H9 (cell line): ENCODE data around the gene OR11H7. TPM values are rescaled to one million over a fixed set of nuclear protein-coding genes. Genes with fewer than 3 reads are reported as not detected.

Source experiments
- DNase-seq: peaks from one replicate; pipeline ENCODE4 v3.0.0-alpha.2; 2017
- H2AFZ ChIP-seq: one replicate; pipeline ENCODE4 v1.6.1; 2013; ENCODE audit warnings: mild to moderate bottlenecking, low read length, control low read depth, moderate library complexity
- H2AK5ac ChIP-seq: 2 replicates; pipeline ENCODE4 v1.6.1; 2013; ENCODE audit warnings: low read length, control low read depth, mixed read lengths; ENCODE audit not compliant: insufficient read length
- H2BK120ac ChIP-seq: one replicate; pipeline ENCODE4 v1.6.1; 2013; ENCODE audit warnings: low read depth, mild to moderate bottlenecking, low read length, control low read depth, inconsistent platforms; ENCODE audit not compliant: poor library complexity, severe bottlenecking
- H2BK12ac ChIP-seq: 2 replicates; pipeline ENCODE4 v1.6.1; 2013; ENCODE audit warnings: low read length, control low read depth, mixed read lengths, low read depth; ENCODE audit not compliant: insufficient read length
- H2BK15ac ChIP-seq: 2 replicates; pipeline ENCODE4 v1.6.1; 2013; ENCODE audit warnings: low read depth, low read length, control low read depth
- H2BK20ac ChIP-seq: one replicate; pipeline ENCODE4 v1.6.1; 2013; ENCODE audit warnings: low read depth, mild to moderate bottlenecking, low read length, control low read depth, inconsistent platforms; ENCODE audit not compliant: poor library complexity, severe bottlenecking
- H2BK5ac ChIP-seq: 2 replicates; pipeline ENCODE4 v1.6.1; 2013; ENCODE audit warnings: low read length, control low read depth, mixed read lengths; ENCODE audit not compliant: insufficient read length
- H3K14ac ChIP-seq: 2 replicates; pipeline ENCODE4 v1.6.1; 2013; ENCODE audit warnings: low read length, control low read depth; ENCODE audit not compliant: insufficient read depth
- H3K18ac ChIP-seq: 2 replicates; pipeline ENCODE4 v1.6.1; 2013; ENCODE audit warnings: low read depth, mild to moderate bottlenecking, mixed read lengths, low read length, control low read depth; ENCODE audit not compliant: insufficient read length
- H3K23ac ChIP-seq: 2 replicates; pipeline ENCODE4 v1.6.1; 2013; ENCODE audit warnings: low read length, control low read depth, mixed read lengths, low read depth; ENCODE audit not compliant: insufficient read length
- H3K23me2 ChIP-seq: 2 replicates; pipeline ENCODE4 v1.6.1; 2013; ENCODE audit warnings: low read depth, mild to moderate bottlenecking, mixed read lengths, low read length, control low read depth; ENCODE audit not compliant: insufficient read length, poor library complexity, severe bottlenecking
- H3K27ac ChIP-seq: 2 replicates; pipeline ENCODE4 v1.5.1; 2013; ENCODE audit warnings: low read length, control low read depth, mixed read lengths, low read depth; ENCODE audit not compliant: insufficient read length
- H3K27me3 ChIP-seq: 2 replicates; pipeline ENCODE4 v1.6.1; 2013; ENCODE audit warnings: low read length, control low read depth, inconsistent platforms; ENCODE audit not compliant: insufficient read depth
- H3K4ac ChIP-seq: 2 replicates; pipeline ENCODE4 v1.6.1; 2013; ENCODE audit warnings: low read depth, mild to moderate bottlenecking, control low read depth, inconsistent platforms, low read length, moderate library complexity
- H3K4me1 ChIP-seq: 2 replicates; pipeline ENCODE4 v1.6.1; 2013; ENCODE audit warnings: low read length, control low read depth, inconsistent platforms; ENCODE audit not compliant: insufficient read depth
- H3K4me2 ChIP-seq: 2 replicates; pipeline ENCODE4 v1.6.1; 2013; ENCODE audit warnings: low read length, control low read depth, mixed read lengths; ENCODE audit not compliant: insufficient read length, insufficient read depth
- H3K56ac ChIP-seq: 2 replicates; pipeline ENCODE4 v1.6.1; 2013; ENCODE audit warnings: low read depth, mild to moderate bottlenecking, mixed read lengths, low read length, control low read depth; ENCODE audit not compliant: insufficient read length
- H3K79me1 ChIP-seq: 2 replicates; pipeline ENCODE4 v1.6.1; 2013; ENCODE audit warnings: low read depth, mild to moderate bottlenecking, moderate library complexity, low read length, control low read depth, inconsistent platforms; ENCODE audit not compliant: insufficient read depth, poor library complexity, severe bottlenecking
- H3K79me2 ChIP-seq: 2 replicates; pipeline ENCODE4 v1.6.1; 2013; ENCODE audit warnings: low read length, control low read depth, inconsistent platforms; ENCODE audit not compliant: insufficient read depth
- H3K9ac ChIP-seq: 2 replicates; pipeline ENCODE4 v1.6.1; 2013; ENCODE audit warnings: low read length, control low read depth, mixed read lengths; ENCODE audit not compliant: insufficient read length; ENCODE audit errors: extremely low read depth
- H3K9me3 ChIP-seq: one replicate; pipeline ENCODE4 v1.6.1; 2013; ENCODE audit warnings: low read depth, low read length, inconsistent platforms; ENCODE audit not compliant: control insufficient read depth
- H3T11ph ChIP-seq: one replicate; pipeline ENCODE4 v1.6.1; 2013; ENCODE audit warnings: mild to moderate bottlenecking, low read length, control low read depth, inconsistent platforms
- H4K20me1 ChIP-seq: one replicate; pipeline ENCODE4 v1.6.1; 2013; ENCODE audit not compliant: control insufficient read depth, insufficient read length, insufficient read depth
- H4K5ac ChIP-seq: 2 replicates; pipeline ENCODE4 v1.6.1; 2013; ENCODE audit warnings: low read depth, mild to moderate bottlenecking, mixed read lengths, low read length, control low read depth; ENCODE audit not compliant: insufficient read length
- H4K8ac ChIP-seq: replicated peaks from 2 replicates; pipeline ENCODE4 v1.6.1; 2013; ENCODE audit warnings: low read length, control low read depth, mixed read lengths, low read depth; ENCODE audit not compliant: insufficient read length
- H4K91ac ChIP-seq: 2 replicates; pipeline ENCODE4 v1.6.1; 2013; ENCODE audit warnings: low read depth, mild to moderate bottlenecking, moderate library complexity, mixed read lengths, low read length, control low read depth; ENCODE audit not compliant: insufficient read length
- H3K27ac Mint-ChIP-seq, 3 experiments: 2 replicates in 2 of 3; 3 replicates in 1 of 3; pipeline ENCODE4 v1.8.0; 2020 to 2021; ENCODE audit warnings: mixed read lengths in 3 of 3, mild to moderate bottlenecking in 1 of 3, moderate library complexity in 1 of 3
- H3K27me3 Mint-ChIP-seq: 2 replicates; pipeline ENCODE4 v1.8.0; 2021; ENCODE audit warnings: low read depth, mild to moderate bottlenecking, moderate library complexity, mixed read lengths
- H3K36me3 Mint-ChIP-seq, 3 experiments: 2 replicates in 2 of 3; 3 replicates in 1 of 3; pipeline ENCODE4 v1.8.0; 2020 to 2021; ENCODE audit warnings: low read depth in 3 of 3, mixed read lengths in 3 of 3; ENCODE audit not compliant: insufficient read depth in 1 of 3
- H3K4me1 Mint-ChIP-seq, 2 experiments: 2 replicates each; pipeline ENCODE4 v1.8.0; 2020; ENCODE audit warnings: mixed read lengths in 2 of 2
- H3K4me3 Mint-ChIP-seq, 2 experiments: 2 replicates in 1 of 2; 3 replicates in 1 of 2; pipeline ENCODE4 v1.8.0; 2020 to 2021; ENCODE audit warnings: mild to moderate bottlenecking in 2 of 2, mixed read lengths in 2 of 2, moderate library complexity in 1 of 2
- H3K9me3 Mint-ChIP-seq, 2 experiments: 2 replicates in 1 of 2; 3 replicates in 1 of 2; pipeline ENCODE4 v1.8.0; 2020; ENCODE audit warnings: mild to moderate bottlenecking in 2 of 2, mixed read lengths in 2 of 2, moderate library complexity in 1 of 2
- WGBS: extraction: QIAGEN DNeasy Blood & Tissue Kit; methylation state at CpG from one replicate; pipeline ENCODE4 v1.1.7; 2013; ENCODE audit warnings: missing lambda C conversion rate, low lambda C conversion rate, mixed read lengths; ENCODE audit not compliant: insufficient read length; ENCODE audit errors: extremely low coverage; 5-methylcytosine and 5-hydroxymethylcytosine counted together
- total RNA-seq: library from RNA; stranded (reverse); gene quantifications from 2 replicates; pipeline ENCODE4 v1.2.1, GENCODE V29; 2021
- TF ChIP-seq, protein P1 (sequence below): fragments of 200-600 bp; sonication (generic); conservative IDR thresholded peaks from 3 replicates; pipeline ENCODE4 v1.8.0; 2021; ENCODE audit warnings: antibody characterized with exemption, mild to moderate bottlenecking

Gene OR11H7
- total RNA-seq, 1 experiment from 2014 or later = not detected

DNA sequence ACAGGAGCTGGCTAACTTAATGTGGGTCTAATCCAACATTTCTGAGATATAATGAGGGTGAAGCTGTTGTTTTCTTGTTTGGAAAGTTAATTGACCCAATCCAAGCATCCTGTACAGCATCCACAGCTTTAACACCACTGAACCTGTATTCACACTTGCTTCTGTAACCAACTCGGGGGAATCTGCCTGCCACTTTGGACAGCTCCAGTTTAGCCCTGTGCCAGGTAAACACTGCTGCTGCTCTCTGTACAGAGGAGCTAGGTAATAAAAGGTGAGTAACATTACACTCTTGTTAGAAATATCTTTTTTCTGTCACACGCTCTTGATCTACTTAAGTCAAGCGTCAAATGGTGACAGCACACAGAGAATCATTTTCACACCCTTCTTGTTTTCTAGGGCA lies 37.4 kb upstream of the OR11H7 start:
- no peak overlapping the region for H3K9ac ChIP-seq
- H3T11ph ChIP-seq = no peak overlapping the region
- no peaks in the 10 kb centered on the region for H3K23me2 ChIP-seq
- H2BK120ac ChIP-seq = no peak overlapping the region
- H3K27me3 ChIP-seq = no peaks in the 10 kb centered on the region
- H2BK20ac ChIP-seq = no peak overlapping the region
- no peak overlapping the region for H3K4ac ChIP-seq
- no CpG with 5 or more reads among the region's 3 CpGs for WGBS
- H3K23ac ChIP-seq = no peak overlapping the region
- no peak for DNase-seq
- no peak overlapping the region for H3K4me2 ChIP-seq
- peaks cover 95 to 96% of the 10 kb centered on the region in 2 experiments for H3K9me3 Mint-ChIP-seq
- no peaks in the 10 kb centered on the region for H3K27me3 Mint-ChIP-seq
- no peak overlapping the region for H4K5ac ChIP-seq
- peaks cover 89% of the 10 kb centered on the region for H3K9me3 ChIP-seq
- no peaks in the 10 kb centered on the region for H3K4me1 ChIP-seq
- H2AK5ac ChIP-seq = no peak overlapping the region
- no peak overlapping the region for H3K56ac ChIP-seq
- no peak overlapping the region for H3K27ac ChIP-seq
- H2BK15ac ChIP-seq = no peak overlapping the region
- H3K36me3 Mint-ChIP-seq = peaks cover 3 to 45% (median 18%) of the 10 kb centered on the region in 3 experiments; a peak in 6 of 7 replicates
- no peaks in the 10 kb centered on the region for H4K20me1 ChIP-seq
- no peak overlapping the region for H3K14ac ChIP-seq
- no peak overlapping the region for H2BK12ac ChIP-seq
- no peaks in the 10 kb centered on the region for H3K79me2 ChIP-seq
- H3K18ac ChIP-seq = no peak overlapping the region
- H3K27ac Mint-ChIP-seq = no peak overlapping the region
- no peak overlapping the region for H2BK5ac ChIP-seq
- TF ChIP-seq, protein P1, sequence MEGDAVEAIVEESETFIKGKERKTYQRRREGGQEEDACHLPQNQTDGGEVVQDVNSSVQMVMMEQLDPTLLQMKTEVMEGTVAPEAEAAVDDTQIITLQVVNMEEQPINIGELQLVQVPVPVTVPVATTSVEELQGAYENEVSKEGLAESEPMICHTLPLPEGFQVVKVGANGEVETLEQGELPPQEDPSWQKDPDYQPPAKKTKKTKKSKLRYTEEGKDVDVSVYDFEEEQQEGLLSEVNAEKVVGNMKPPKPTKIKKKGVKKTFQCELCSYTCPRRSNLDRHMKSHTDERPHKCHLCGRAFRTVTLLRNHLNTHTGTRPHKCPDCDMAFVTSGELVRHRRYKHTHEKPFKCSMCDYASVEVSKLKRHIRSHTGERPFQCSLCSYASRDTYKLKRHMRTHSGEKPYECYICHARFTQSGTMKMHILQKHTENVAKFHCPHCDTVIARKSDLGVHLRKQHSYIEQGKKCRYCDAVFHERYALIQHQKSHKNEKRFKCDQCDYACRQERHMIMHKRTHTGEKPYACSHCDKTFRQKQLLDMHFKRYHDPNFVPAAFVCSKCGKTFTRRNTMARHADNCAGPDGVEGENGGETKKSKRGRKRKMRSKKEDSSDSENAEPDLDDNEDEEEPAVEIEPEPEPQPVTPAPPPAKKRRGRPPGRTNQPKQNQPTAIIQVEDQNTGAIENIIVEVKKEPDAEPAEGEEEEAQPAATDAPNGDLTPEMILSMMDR = no peak
- H2AFZ ChIP-seq = no peak overlapping the region
- no peaks in the 10 kb centered on the region for H3K79me1 ChIP-seq
- no peak overlapping the region for H3K4me3 Mint-ChIP-seq
- H4K8ac ChIP-seq = no peak overlapping the region
- no peaks in the 10 kb centered on the region for H3K4me1 Mint-ChIP-seq
- H4K91ac ChIP-seq = no peak overlapping the region
